ENCODE results near the gene CBX7. TPM values are rescaled to one million over a fixed set of nuclear protein-coding genes. Genes with fewer than 3 reads are reported as not detected.

Gene CBX7
- total and polyA plus RNA-seq, 2 donors (not counting 1 experiment from before 2014, with no cell fraction given), result 2.8 to 14.7 TPM

- Histone ChIP-seq H3K36me3 (ENCODE audit: control insufficient read depth, insufficient read depth, low read length) (no peaks in the 10 kb centered on the region), H2AFZ (ENCODE audit: low read length) (no peak overlapping the region), H3K79me2 (ENCODE audit: control insufficient read depth, insufficient read depth, low read length) (no peaks in the 10 kb centered on the region), H3K27me3 (ENCODE audit: control insufficient read depth, insufficient read depth, low read length) (peaks cover 18% of the 10 kb centered on the region), H3K4me2 (ENCODE audit: extremely low read depth, insufficient read depth, low read length) (no peak overlapping the region), H3K9me3 (ENCODE audit: control insufficient read depth, insufficient read depth, low read depth, low read length) (no peaks in the 10 kb centered on the region), H3K27ac (ENCODE audit: insufficient read depth, low read length) (no peak overlapping the region), H3K4me1 (ENCODE audit: control insufficient read depth, extremely low read depth, insufficient read depth, low read length) (no peaks in the 10 kb centered on the region), H3K9ac (ENCODE audit: insufficient read depth, low read length) (no peak overlapping the region), H3K4me3 (replicated peaks in 1 of 4; ENCODE audit: control extremely low read depth in 1 of 4, insufficient read depth in 1 of 4, low read depth in 3 of 4, low read length in 4 of 4) (no peak overlapping the region), H4K20me1 (ENCODE audit: control insufficient read depth, extremely low read depth, insufficient read depth, low read length) (no peaks in the 10 kb centered on the region)
- no peak for TF ChIP-seq CTCF (conservative IDR thresholded peaks at IDR 0.05 in 1 of 2, IDR thresholded peaks at IDR 0.05 in 1 of 2; ENCODE audit: low read depth in 1 of 2, low read length in 2 of 2)
- no peak for TF ChIP-seq EZH2 (IDR thresholded peaks at IDR 0.05; ENCODE audit: low read length, missing control alignments)
- DNase-seq (ENCODE audit: low read depth in 2 of 2), result no peak
Measured at GRCh38 chr22:39115570-39115969, 36.9 kb downstream of the CBX7 start.

GRCh38 chr22:39114112-39114511 lies 38.4 kb downstream of the CBX7 start:
- Histone ChIP-seq H3K9ac (ENCODE audit: insufficient read depth, low read length) (no peak overlapping the region), H3K4me1 (ENCODE audit: control insufficient read depth, extremely low read depth, insufficient read depth, low read length) (no peaks in the 10 kb centered on the region), H3K27me3 (ENCODE audit: control insufficient read depth, insufficient read depth, low read length) (peaks cover 18% of the 10 kb centered on the region), H3K36me3 (ENCODE audit: control insufficient read depth, insufficient read depth, low read length) (no peaks in the 10 kb centered on the region), H2AFZ (ENCODE audit: low read length) (no peak overlapping the region), H3K4me2 (ENCODE audit: extremely low read depth, insufficient read depth, low read length) (no peak overlapping the region), H4K20me1 (ENCODE audit: control insufficient read depth, extremely low read depth, insufficient read depth, low read length) (no peaks in the 10 kb centered on the region), H3K79me2 (ENCODE audit: control insufficient read depth, insufficient read depth, low read length) (no peaks in the 10 kb centered on the region), H3K4me3 (replicated peaks in 1 of 4; ENCODE audit: control extremely low read depth in 1 of 4, insufficient read depth in 1 of 4, low read depth in 3 of 4, low read length in 4 of 4) (no peak overlapping the region), H3K9me3 (ENCODE audit: control insufficient read depth, insufficient read depth, low read depth, low read length) (no peaks in the 10 kb centered on the region), H3K27ac (ENCODE audit: insufficient read depth, low read length) (no peak overlapping the region)
- TF ChIP-seq CTCF (conservative IDR thresholded peaks at IDR 0.05 in 1 of 2, IDR thresholded peaks at IDR 0.05 in 1 of 2; ENCODE audit: low read depth in 1 of 2, low read length in 2 of 2) (no peak), EZH2 (IDR thresholded peaks at IDR 0.05; ENCODE audit: low read length, missing control alignments) (no peak)
- no peak for DNase-seq (ENCODE audit: low read depth in 2 of 2)

GRCh38 chr22:39110631-39111561 lies 41.6 kb downstream of the CBX7 start:
- Histone ChIP-seq H2AFZ (ENCODE audit: low read length) (no peak overlapping the region), H3K4me2 (ENCODE audit: extremely low read depth, insufficient read depth, low read length) (no peak overlapping the region), H4K20me1 (ENCODE audit: control insufficient read depth, extremely low read depth, insufficient read depth, low read length) (no peaks in the 10 kb centered on the region), H3K4me3 (replicated peaks in 1 of 4; ENCODE audit: control extremely low read depth in 1 of 4, insufficient read depth in 1 of 4, low read depth in 3 of 4, low read length in 4 of 4) (no peak overlapping the region), H3K79me2 (ENCODE audit: control insufficient read depth, insufficient read depth, low read length) (no peaks in the 10 kb centered on the region), H3K9ac (ENCODE audit: insufficient read depth, low read length) (no peak overlapping the region), H3K36me3 (ENCODE audit: control insufficient read depth, insufficient read depth, low read length) (no peaks in the 10 kb centered on the region), H3K4me1 (ENCODE audit: control insufficient read depth, extremely low read depth, insufficient read depth, low read length) (no peaks in the 10 kb centered on the region), H3K27ac (ENCODE audit: insufficient read depth, low read length) (no peak overlapping the region), H3K9me3 (ENCODE audit: control insufficient read depth, insufficient read depth, low read depth, low read length) (no peaks in the 10 kb centered on the region), H3K27me3 (ENCODE audit: control insufficient read depth, insufficient read depth, low read length) (peaks cover 18% of the 10 kb centered on the region)
- no peak for TF ChIP-seq CTCF (conservative IDR thresholded peaks at IDR 0.05 in 1 of 2, IDR thresholded peaks at IDR 0.05 in 1 of 2; ENCODE audit: low read depth in 1 of 2, low read length in 2 of 2)
- no peak for TF ChIP-seq EZH2 (IDR thresholded peaks at IDR 0.05; ENCODE audit: low read length, missing control alignments)
- no peak for DNase-seq (ENCODE audit: low read depth in 2 of 2)
